GM21619 (cell line): Measurements from ENCODE around the gene DHRSX.
"Not testable (repeated sequence)": the region's sequence is repeated elsewhere in the genome, so short reads cannot be mapped to it uniquely, and the experiment has no call there.

Experiments used
- ATAC-seq: cut with Tn5 transposase; IDR thresholded peaks from one replicate; pipeline ENCODE4 v1.9.1; 2021; ENCODE audit not compliant: unreplicated experiment

The DHRSX gene

GRCh38 chrX:2283111-2283859, 217.5 kb downstream of the DHRSX start:
- no peak for ATAC-seq

- no peak for ATAC-seq
Observed at GRCh38 chrX:2282490-2283090, 218.2 kb downstream of the DHRSX start.

- no peak for ATAC-seq
Observed at GRCh38 chrX:2272337-2272736, 228.4 kb downstream of the DHRSX start.

- not testable (repeated sequence) for ATAC-seq
Observed at GRCh38 chrX:2271595-2271994, 229.2 kb downstream of the DHRSX start.

GRCh38 chrX:2270783-2271182, 230.0 kb downstream of the DHRSX start:
- not testable (repeated sequence) for ATAC-seq

GRCh38 chrX:2267890-2268289, 232.9 kb downstream of the DHRSX start:
- no peak for ATAC-seq

- ATAC-seq = no peak
Observed at GRCh38 chrX:2266445-2267349, 234.1 kb downstream of the DHRSX start.

GRCh38 chrX:2265658-2266444, 234.9 kb downstream of the DHRSX start:
- ATAC-seq = not testable (repeated sequence)

- no peak for ATAC-seq
Observed at GRCh38 chrX:2264179-2265030, 236.4 kb downstream of the DHRSX start.

- ATAC-seq = no peak
Observed at GRCh38 chrX:2263203-2263602, 237.6 kb downstream of the DHRSX start.

- ATAC-seq = no peak
Observed at GRCh38 chrX:2262668-2263055, 238.1 kb downstream of the DHRSX start.

- ATAC-seq = no peak
Observed at GRCh38 chrX:2261831-2262667, 238.7 kb downstream of the DHRSX start.

- ATAC-seq = no peak
Observed at GRCh38 chrX:2252331-2253065, 248.3 kb downstream of the DHRSX start.

- no peak for ATAC-seq
Observed at GRCh38 chrX:2251211-2251610, 249.6 kb downstream of the DHRSX start.

GRCh38 chrX:2243913-2244460, 256.8 kb downstream of the DHRSX start:
- no peak for ATAC-seq

- ATAC-seq = no peak
Observed at GRCh38 chrX:2242980-2243379, 257.8 kb downstream of the DHRSX start.

- ATAC-seq = no peak
Observed at GRCh38 chrX:2242326-2242725, 258.4 kb downstream of the DHRSX start.

- ATAC-seq = not testable (repeated sequence)
Observed at GRCh38 chrX:2241496-2241895, 259.3 kb downstream of the DHRSX start.
